Measurements from ENCODE around the gene AASDHPPT.
"Not testable (repeated sequence)": the region's sequence is repeated elsewhere in the genome, so short reads cannot be mapped to it uniquely, and the experiment has no call there.

The AASDHPPT gene, protein sequence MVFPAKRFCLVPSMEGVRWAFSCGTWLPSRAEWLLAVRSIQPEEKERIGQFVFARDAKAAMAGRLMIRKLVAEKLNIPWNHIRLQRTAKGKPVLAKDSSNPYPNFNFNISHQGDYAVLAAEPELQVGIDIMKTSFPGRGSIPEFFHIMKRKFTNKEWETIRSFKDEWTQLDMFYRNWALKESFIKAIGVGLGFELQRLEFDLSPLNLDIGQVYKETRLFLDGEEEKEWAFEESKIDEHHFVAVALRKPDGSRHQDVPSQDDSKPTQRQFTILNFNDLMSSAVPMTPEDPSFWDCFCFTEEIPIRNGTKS

GRCh38 chr11:106077609-106078455 lies at the start of gene AASDHPPT:
AASDHPPT (plus strand) TSS chr11:106077662; CDS start chr11:106077711, 49 bp downstream.
- FAIRE-seq, result no peak

- no peak for FAIRE-seq
Observed at GRCh38 chr11:106030609-106031008, 46.9 kb upstream of the AASDHPPT start.

GRCh38 chr11:106031202-106031810 lies 46.2 kb upstream of the AASDHPPT start:
- FAIRE-seq, result no peak

- FAIRE-seq, result no peak
Observed at GRCh38 chr11:106031936-106032335, 45.5 kb upstream of the AASDHPPT start.

GRCh38 chr11:106032861-106033260 lies 44.6 kb upstream of the AASDHPPT start:
- FAIRE-seq, result no peak

- no peak for FAIRE-seq
Observed at GRCh38 chr11:106043540-106043939, 33.9 kb upstream of the AASDHPPT start.

- no peak for FAIRE-seq
Observed at GRCh38 chr11:106047631-106048030, 29.8 kb upstream of the AASDHPPT start.

DNA sequence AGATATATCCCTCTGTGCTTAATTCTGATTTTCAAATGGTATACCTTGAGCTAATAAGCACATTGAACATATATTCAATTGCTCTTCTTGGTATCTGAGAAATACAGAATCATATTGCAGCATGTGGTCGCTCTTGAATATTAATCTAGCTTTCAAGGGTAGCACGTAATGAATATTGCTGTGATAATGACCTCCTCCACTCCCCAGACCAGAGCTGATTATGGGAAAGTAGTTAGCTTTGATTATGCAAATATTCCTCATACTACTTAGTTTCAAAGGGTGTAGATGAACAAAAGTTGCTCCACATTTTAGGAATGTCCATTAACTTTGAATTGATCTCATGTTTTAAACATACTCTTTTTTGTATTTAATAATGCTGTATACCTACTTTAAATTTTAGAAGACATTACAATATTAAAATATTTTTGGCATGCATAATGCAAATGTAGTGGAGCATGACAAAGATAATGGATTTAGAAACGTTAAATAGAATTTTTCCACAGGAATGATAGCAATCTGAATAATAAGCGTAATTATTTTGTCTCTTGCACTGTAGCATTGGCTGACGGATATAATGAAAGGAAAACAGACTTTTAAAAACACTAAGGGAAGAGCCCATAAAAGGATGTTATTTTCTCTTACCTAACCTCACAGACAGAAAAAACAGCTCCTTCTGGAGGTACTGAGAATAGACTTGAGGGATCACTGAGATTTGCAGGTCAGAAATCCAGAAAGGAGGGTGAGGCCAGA lies 27.6 kb upstream of the AASDHPPT start:
- FAIRE-seq, result no peak

DNA sequence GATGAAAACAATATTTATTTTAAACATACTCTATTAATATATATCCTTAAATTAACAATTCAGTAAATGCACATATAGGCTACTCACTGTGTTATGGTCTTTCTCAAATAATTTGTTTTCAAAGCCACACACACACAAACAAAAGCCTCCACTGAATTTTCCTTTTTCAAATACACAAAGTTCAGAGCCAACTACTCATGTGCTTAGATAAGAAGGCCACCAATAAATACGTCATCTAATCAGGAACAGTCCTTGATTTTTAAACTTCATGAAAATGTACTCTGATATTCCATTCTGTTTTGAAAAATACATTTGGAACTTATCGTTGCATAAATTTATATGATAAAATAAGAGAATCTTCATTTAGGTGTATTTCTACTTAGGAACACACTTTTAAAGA lies 26.4 kb upstream of the AASDHPPT start:
- FAIRE-seq, result no peak

DNA sequence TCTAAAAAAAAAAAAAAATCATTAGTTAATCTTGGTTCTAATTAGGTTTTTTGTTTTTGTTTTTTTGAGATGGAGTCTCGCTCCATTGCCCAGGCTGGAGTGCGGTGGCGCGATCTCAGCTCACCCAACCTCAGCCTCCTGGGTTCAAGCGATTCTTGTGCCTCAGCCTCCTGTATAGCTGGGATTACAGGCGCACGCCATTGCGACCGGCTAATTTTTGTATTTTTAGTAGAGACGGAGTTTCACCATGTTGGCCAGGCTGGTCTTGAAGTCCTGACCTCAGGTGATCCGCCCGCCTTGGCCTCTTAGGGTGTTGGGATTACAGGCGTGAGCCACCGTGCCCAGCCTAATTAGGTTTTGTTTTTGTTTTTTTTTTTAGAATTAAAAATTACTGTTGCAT lies 19.1 kb upstream of the AASDHPPT start:
- FAIRE-seq, result not testable (repeated sequence)

- FAIRE-seq, result no peak
Observed at GRCh38 chr11:106059617-106060016, 17.8 kb upstream of the AASDHPPT start.

DNA sequence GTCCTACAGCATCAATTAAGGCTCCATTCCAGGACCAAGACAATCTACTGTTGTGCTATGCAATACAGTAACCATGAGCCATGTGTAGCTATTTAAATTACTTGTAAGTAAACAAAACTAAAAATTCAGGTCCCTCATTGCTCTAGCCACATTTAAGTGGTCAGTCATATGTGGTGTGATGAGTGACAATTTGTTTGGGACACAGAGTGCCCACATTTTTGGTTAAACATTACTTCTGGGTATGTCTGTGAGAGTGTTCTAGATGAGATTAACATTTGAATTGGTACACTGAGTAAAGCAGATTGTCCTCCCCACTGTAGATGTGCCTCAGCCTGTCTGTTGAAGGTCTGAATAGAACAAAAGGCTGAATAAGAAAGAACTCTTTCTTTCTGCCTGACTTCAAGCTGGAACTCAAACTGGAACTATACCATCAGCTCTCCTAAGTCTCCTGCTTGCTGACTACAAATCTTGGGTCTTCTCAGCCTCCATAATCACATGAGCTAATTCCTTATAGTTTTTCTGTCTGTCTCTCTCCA lies 16.1 kb upstream of the AASDHPPT start:
- FAIRE-seq, result no peak

GRCh38 chr11:106061954-106062949 lies 15.2 kb upstream of the AASDHPPT start:
- FAIRE-seq, result no peak

GRCh38 chr11:106063009-106063408 lies 14.5 kb upstream of the AASDHPPT start:
- FAIRE-seq, result no peak

DNA sequence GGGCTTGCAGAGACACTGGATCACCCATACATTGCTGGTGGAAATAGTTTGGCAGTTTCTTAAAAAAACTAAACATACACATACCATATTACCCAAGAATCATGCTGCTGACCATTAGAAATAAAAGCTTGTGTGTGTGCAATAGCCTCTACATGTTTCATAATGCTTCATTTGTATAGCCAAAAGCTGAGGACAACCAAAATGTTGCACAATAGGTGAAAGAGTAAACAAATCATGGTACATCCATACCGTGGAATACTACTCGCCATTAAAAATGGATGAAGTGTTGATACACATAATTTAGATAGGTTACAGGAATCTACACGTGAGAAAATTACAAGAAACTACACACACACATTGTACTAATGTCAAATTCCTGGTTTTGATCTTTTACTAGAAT lies 6.9 kb upstream of the AASDHPPT start:
- FAIRE-seq, result no peak

DNA sequence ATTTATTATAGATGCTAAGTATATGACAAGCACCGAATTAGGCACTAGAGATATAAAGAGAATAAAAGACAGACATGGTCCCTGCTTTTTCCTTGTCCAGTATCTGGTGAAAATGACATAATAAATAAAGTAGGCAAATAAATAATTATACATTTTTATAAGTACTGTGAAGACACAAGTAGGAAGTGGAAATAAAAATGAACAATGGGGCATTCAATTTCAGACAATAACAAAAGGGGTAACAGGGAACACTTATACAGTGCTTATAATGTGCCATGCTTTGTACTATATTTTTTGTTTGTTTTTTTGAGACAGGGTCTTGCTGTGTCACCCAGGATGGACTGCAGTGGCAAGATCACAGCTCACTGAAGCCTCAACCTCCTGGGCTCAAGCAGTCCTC lies 4.7 kb upstream of the AASDHPPT start:
- no peak for FAIRE-seq

- FAIRE-seq, result no peak
Observed at GRCh38 chr11:106076171-106076918, 1.1 kb upstream of the AASDHPPT start.

- FAIRE-seq, result no peak
Observed at GRCh38 chr11:106076919-106077608, 398 bp upstream of the AASDHPPT start, which contains the start of gene KBTBD3. KBTBD3 (minus strand) TSS chr11:106077347; CDS start chr11:106059097, 18,250 bp downstream.

DNA sequence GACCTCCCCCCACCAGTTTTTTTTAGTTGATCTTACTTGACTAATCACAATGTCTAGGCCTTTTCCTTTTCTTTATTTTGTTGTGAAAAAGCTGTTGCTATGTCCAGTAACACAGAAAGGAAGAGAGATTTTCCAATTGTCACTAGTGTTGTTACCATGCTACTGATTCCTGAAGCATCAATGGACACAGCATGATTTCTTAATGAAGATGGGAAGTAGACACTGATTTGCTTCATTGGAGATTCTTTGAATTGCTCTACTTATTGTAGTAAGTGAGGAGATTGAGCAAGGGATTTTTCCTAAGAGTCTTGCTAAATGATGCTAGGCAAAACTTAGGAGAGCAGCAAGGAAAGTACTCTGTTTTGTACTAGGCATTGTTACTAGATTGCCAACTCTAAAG lies 4.6 kb downstream of the AASDHPPT start:
- no peak for FAIRE-seq

GRCh38 chr11:106086135-106086534 lies 8.7 kb downstream of the AASDHPPT start:
- FAIRE-seq, result no peak
